ENCODE results near the gene NEDD8.

DNA sequence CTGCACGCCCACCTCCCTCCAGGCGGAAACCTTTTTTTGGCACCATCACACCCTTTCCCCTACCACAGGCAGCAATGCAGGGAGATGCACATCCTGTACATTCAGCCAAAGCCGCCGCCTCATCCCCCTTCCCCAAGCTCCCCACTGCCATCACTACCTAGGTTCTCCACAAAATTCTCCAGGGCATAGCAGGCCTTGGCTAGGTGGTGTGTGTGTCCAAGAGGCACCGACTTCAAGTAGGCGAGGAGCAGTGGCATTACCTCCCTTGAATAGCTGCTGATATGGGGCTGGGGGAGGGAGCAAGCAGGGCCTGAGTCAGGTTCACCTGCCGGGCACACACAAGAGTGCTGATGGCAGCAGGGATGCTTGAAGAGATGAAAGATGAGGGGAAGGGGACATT, 47.1 kb downstream of the NEDD8 start:
- TF ChIP-seq YY1 (IDR thresholded peaks at IDR 0.05) (no peak), CTCF (IDR thresholded peaks at IDR 0.05; ENCODE audit: low read depth, low read length, missing input control) (no peak), HNF4G (IDR thresholded peaks at IDR 0.05) (no peak), JUND (IDR thresholded peaks at IDR 0.05) (no peak), SP1 (IDR thresholded peaks at IDR 0.05) (no peak), RAD21 (IDR thresholded peaks at IDR 0.05) (no peak), EGR1 (IDR thresholded peaks at IDR 0.05; ENCODE audit: low read depth in 2 of 2) (no peak)
- TF ChIP-seq, protein P1, sequence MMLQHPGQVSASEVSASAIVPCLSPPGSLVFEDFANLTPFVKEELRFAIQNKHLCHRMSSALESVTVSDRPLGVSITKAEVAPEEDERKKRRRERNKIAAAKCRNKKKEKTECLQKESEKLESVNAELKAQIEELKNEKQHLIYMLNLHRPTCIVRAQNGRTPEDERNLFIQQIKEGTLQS (IDR thresholded peaks at IDR 0.05) = no peak
- TF ChIP-seq, protein P2, sequence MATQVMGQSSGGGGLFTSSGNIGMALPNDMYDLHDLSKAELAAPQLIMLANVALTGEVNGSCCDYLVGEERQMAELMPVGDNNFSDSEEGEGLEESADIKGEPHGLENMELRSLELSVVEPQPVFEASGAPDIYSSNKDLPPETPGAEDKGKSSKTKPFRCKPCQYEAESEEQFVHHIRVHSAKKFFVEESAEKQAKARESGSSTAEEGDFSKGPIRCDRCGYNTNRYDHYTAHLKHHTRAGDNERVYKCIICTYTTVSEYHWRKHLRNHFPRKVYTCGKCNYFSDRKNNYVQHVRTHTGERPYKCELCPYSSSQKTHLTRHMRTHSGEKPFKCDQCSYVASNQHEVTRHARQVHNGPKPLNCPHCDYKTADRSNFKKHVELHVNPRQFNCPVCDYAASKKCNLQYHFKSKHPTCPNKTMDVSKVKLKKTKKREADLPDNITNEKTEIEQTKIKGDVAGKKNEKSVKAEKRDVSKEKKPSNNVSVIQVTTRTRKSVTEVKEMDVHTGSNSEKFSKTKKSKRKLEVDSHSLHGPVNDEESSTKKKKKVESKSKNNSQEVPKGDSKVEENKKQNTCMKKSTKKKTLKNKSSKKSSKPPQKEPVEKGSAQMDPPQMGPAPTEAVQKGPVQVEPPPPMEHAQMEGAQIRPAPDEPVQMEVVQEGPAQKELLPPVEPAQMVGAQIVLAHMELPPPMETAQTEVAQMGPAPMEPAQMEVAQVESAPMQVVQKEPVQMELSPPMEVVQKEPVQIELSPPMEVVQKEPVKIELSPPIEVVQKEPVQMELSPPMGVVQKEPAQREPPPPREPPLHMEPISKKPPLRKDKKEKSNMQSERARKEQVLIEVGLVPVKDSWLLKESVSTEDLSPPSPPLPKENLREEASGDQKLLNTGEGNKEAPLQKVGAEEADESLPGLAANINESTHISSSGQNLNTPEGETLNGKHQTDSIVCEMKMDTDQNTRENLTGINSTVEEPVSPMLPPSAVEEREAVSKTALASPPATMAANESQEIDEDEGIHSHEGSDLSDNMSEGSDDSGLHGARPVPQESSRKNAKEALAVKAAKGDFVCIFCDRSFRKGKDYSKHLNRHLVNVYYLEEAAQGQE (IDR thresholded peaks at IDR 0.05) = no peak
